Lower leg skin (tissue), 4 donors: ENCODE results near the gene ADARB1. TPM values are rescaled to one million over a fixed set of nuclear protein-coding genes. Genes with fewer than 3 reads are reported as not detected.

Experiments used
- DNase-seq, 2 donors: peaks; one replicate each; pipeline ENCODE4 v3.0.0-alpha.2; 2019; ENCODE audit warnings: low spot score in 2 of 2
- H3K4me3 ChIP-seq: fragments of 200-600 bp; sonication (generic); 2 replicates; pipeline ENCODE4 v1.5.1; 2017; ENCODE audit warnings: mild to moderate bottlenecking, low read depth; ENCODE audit not compliant: poor library complexity, severe bottlenecking
- CTCF ChIP-seq, 3 donors: fragments of 450-650 bp; IDR thresholded peaks; one replicate each; pipeline ENCODE4 v1.5.1; 2016; ENCODE audit warnings: antibody characterized with exemption in 3 of 3, mild to moderate bottlenecking in 3 of 3, moderate library complexity in 2 of 3
- POLR2A ChIP-seq, 2 donors: fragments of 450-650 bp; IDR thresholded peaks; one replicate each; pipeline ENCODE4 v1.6.1; 2016 to 2017; ENCODE audit warnings: antibody characterized with exemption in 2 of 2, mild to moderate bottlenecking in 1 of 2, moderate library complexity in 1 of 2
- WGBS, 2 donors: methylation state at CpG; one replicate each; pipeline ENCODE4 v1.1.5; 2018; 5-methylcytosine and 5-hydroxymethylcytosine counted together
- intact Hi-C: fragments of 100-400 bp; cut with DNase I; formaldehyde crosslinking; loops from one replicate; pipeline ENCODE4 v1.15.0; 2023; ENCODE audit warnings: low total_unique reads
- total RNA-seq, 4 donors: library from RNA; depleted of rRNA; stranded (reverse); fragments of >200 nt; gene quantifications; one replicate each; pipeline ENCODE4 v1.1.0, GENCODE V29; 2016

ADARB1 gene
- total RNA-seq, 4 donors from 2014 or later: 14.6 to 21.9 (median 16.6) TPM

GRCh38 chr21:45122432-45123132 is 48.2 kb downstream of the ADARB1 start:
- DNase-seq: no peak
- intact Hi-C loops: loop anchor here (10.0 kb wide), 1 partner anchor 48 kb away; the partner anchor contains the start of gene ADARB1
- 90 to 95% methylated on average over 10 of the region's 10 CpGs for WGBS, 2 donors
- H3K4me3 ChIP-seq: no peak overlapping the region
- no peak for TF ChIP-seq POLR2A (IDR thresholded peaks at IDR 0.05)
- TF ChIP-seq CTCF (IDR thresholded peaks at IDR 0.05): no peak

- intact Hi-C loops: loop anchor here (10.0 kb wide), 1 partner anchor 49 kb away; the partner anchor contains the start of gene ADARB1
- no peak for DNase-seq
- WGBS, 2 donors: 93% methylated on average over 6 of the region's 6 CpGs
- TF ChIP-seq CTCF (IDR thresholded peaks at IDR 0.05) (no peak), POLR2A (IDR thresholded peaks at IDR 0.05) (no peak)
- no peak overlapping the region for H3K4me3 ChIP-seq
These were observed 49.1 kb downstream of the ADARB1 start for GRCh38 chr21:45123440-45123839.

- TF ChIP-seq POLR2A (IDR thresholded peaks at IDR 0.05) (no peak), CTCF (IDR thresholded peaks at IDR 0.05) (no peak)
- WGBS, 2 donors: 93 to 97% methylated on average over 6 of the region's 6 CpGs
- no peak overlapping the region for H3K4me3 ChIP-seq
- intact Hi-C loops: loop anchor here (10.0 kb wide), 1 partner anchor 50 kb away; the partner anchor contains the start of gene ADARB1
- no peak for DNase-seq
These were observed 50.2 kb downstream of the ADARB1 start for GRCh38 chr21:45124596-45124995.

GRCh38 chr21:45125357-45125756 is 51.0 kb downstream of the ADARB1 start:
- H3K4me3 ChIP-seq: no peak overlapping the region
- DNase-seq: no peak
- TF ChIP-seq CTCF (IDR thresholded peaks at IDR 0.05) (no peak), POLR2A (IDR thresholded peaks at IDR 0.05) (no peak)
- intact Hi-C loops: loop anchor here (5.0 to 10.0 kb wide), 2 partner anchors 51 to 173 kb away; partner anchors contain the start of gene ADARB1
- 66 to 70% methylated on average over 4 of the region's 4 CpGs for WGBS, 2 donors

- 87 to 90% methylated on average over 11 of the region's 11 CpGs for WGBS, 2 donors
- no peak for DNase-seq
- no peak overlapping the region for H3K4me3 ChIP-seq
- TF ChIP-seq POLR2A (IDR thresholded peaks at IDR 0.05): no peak
- TF ChIP-seq CTCF (IDR thresholded peaks at IDR 0.05): no peak
- intact Hi-C loops: loop anchor here (5.0 to 10.0 kb wide), 2 partner anchors 51 to 174 kb away; partner anchors contain the start of gene ADARB1
These were observed 51.8 kb downstream of the ADARB1 start for GRCh38 chr21:45126204-45126626.
